H1 (cell line): ENCODE results near the gene TOP3B. TPM values are rescaled to one million over a fixed set of nuclear protein-coding genes. Genes with fewer than 3 reads are reported as not detected.
A peak's percentile ranks its signal among the peaks of the same experiment; 100 is the strongest.

ENCODE experiments used
- CTCF ChIA-PET: fragments of 300-600 bp; sonication (Branson Sonifier 250); formaldehyde crosslinking; loops from one replicate; lab custom pipeline; 2021; ENCODE audit not compliant: partially characterized antibody; lab: Charles Lee
- POLR2A ChIA-PET: fragments of 300-600 bp; sonication (Branson Sonifier 250); formaldehyde crosslinking; loops from one replicate; lab custom pipeline; 2021; ENCODE audit warnings: inconsistent platforms; ENCODE audit not compliant: partially characterized antibody; lab: Charles Lee
- DNase-seq, 2 experiments: peaks; one replicate each; pipeline versions ENCODE4 v3.0.0 to v3.0.0-alpha.2; 2010 to 2022; ENCODE audit warnings: low spot score in 2 of 2, low read depth in 1 of 2, mixed read lengths in 1 of 2
- FAIRE-seq: peaks from 2 replicates; lab custom pipeline; 2011; peaks lifted over from hg19 to GRCh38; lab: Jason Lieb, UNC
- H2AFZ ChIP-seq: 2 replicates; pipeline ENCODE4 v1.8.1; 2012; ENCODE audit warnings: low read length, inconsistent platforms
- H2AK5ac ChIP-seq: 2 replicates; pipeline ENCODE4 v1.6.1; 2013; ENCODE audit warnings: low read depth, low read length
- H2BK120ac ChIP-seq: replicated peaks from 2 replicates; pipeline ENCODE3; 2013; ENCODE audit warnings: low read depth, low read length, inconsistent platforms
- H2BK12ac ChIP-seq: 2 replicates; pipeline ENCODE4 v1.6.1; 2013; ENCODE audit warnings: low read depth, low read length
- H2BK15ac ChIP-seq: 2 replicates; pipeline ENCODE4 v1.6.1; 2013; ENCODE audit warnings: low read length
- H2BK20ac ChIP-seq: 2 replicates; pipeline ENCODE4 v1.6.1; 2013; ENCODE audit warnings: low read length
- H2BK5ac ChIP-seq: 2 replicates; pipeline ENCODE4 v1.6.1; 2013; ENCODE audit warnings: low read depth, low read length
- H3K14ac ChIP-seq: 2 replicates; pipeline ENCODE4 v1.6.1; 2013; ENCODE audit warnings: inconsistent platforms; ENCODE audit not compliant: insufficient read length
- H3K18ac ChIP-seq: 2 replicates; pipeline ENCODE4 v1.6.1; 2013; ENCODE audit warnings: low read length; ENCODE audit errors: extremely low read depth
- H3K23ac ChIP-seq: 2 replicates; pipeline ENCODE4 v1.6.1; 2013; ENCODE audit warnings: inconsistent platforms; ENCODE audit not compliant: insufficient read length
- H3K23me2 ChIP-seq: 2 replicates; pipeline ENCODE4 v1.6.1; 2013; ENCODE audit warnings: low read depth, low read length
- H3K27ac ChIP-seq: 2 replicates; pipeline ENCODE4 v1.6.1; 2011; ENCODE audit warnings: low read depth, low read length, inconsistent platforms
- H3K27me3 ChIP-seq, 4 experiments: replicated peaks in 1 of 4; 1 replicate in 1 of 4; 2 replicates in 3 of 4; pipeline versions ENCODE4 v1.6.1 to v1.8.1; 2011 to 2013; ENCODE audit warnings: low read length in 3 of 4, mild to moderate bottlenecking in 3 of 4, inconsistent platforms in 2 of 4, mixed read lengths in 2 of 4, moderate library complexity in 1 of 4; ENCODE audit not compliant: control insufficient read depth in 3 of 4, insufficient read depth in 3 of 4; ENCODE audit errors: extremely low read depth in 1 of 4
- H3K36me3 ChIP-seq, 4 experiments: 2 replicates each; pipeline versions ENCODE4 v1.6.1 to v1.8.1; 2011 to 2013; ENCODE audit warnings: mild to moderate bottlenecking in 4 of 4, low read length in 3 of 4, moderate library complexity in 2 of 4, control low read depth in 1 of 4, inconsistent platforms in 1 of 4; ENCODE audit not compliant: insufficient read depth in 4 of 4, control insufficient read depth in 2 of 4
- H3K4ac ChIP-seq: replicated peaks from 2 replicates; pipeline ENCODE3; 2013; ENCODE audit warnings: low read length, low read depth, mixed read lengths, inconsistent platforms; ENCODE audit not compliant: insufficient read length
- H3K4me1 ChIP-seq, 4 experiments: replicated peaks in 1 of 4; 1 replicate in 1 of 4; 2 replicates in 3 of 4; pipeline versions ENCODE4 v1.6.1 to v1.8.1; 2011 to 2013; ENCODE audit warnings: low read length in 3 of 4, inconsistent platforms in 2 of 4, mixed read lengths in 1 of 4; ENCODE audit not compliant: insufficient read depth in 4 of 4, control insufficient read depth in 3 of 4
- H3K4me2 ChIP-seq, 2 experiments: 2 replicates each; pipeline versions ENCODE4 v1.6.1 to v1.8.1; 2011 to 2013; ENCODE audit warnings: low read depth in 2 of 2, low read length in 2 of 2, control low read depth in 1 of 2, inconsistent platforms in 1 of 2, mild to moderate bottlenecking in 1 of 2; ENCODE audit not compliant: insufficient read depth in 1 of 2
- H3K4me3 ChIP-seq, 4 experiments: fragments of 200-600, 300-600 bp in 1 of 4; sonication (generic), shearing (Covaris generic), sonication (Bioruptor Twin) in 1 of 4; 2 replicates each; pipeline versions ENCODE4 v1.5.1 to v1.8.1; 2011 to 2016; ENCODE audit warnings: low read length in 4 of 4, low read depth in 3 of 4, control low read depth in 2 of 4, inconsistent platforms in 2 of 4, mild to moderate bottlenecking in 2 of 4, mixed read lengths in 1 of 4, moderate library complexity in 1 of 4; ENCODE audit not compliant: insufficient read depth in 2 of 4; ENCODE audit errors: extremely low read depth in 1 of 4
- H3K56ac ChIP-seq: replicated peaks from 2 replicates; pipeline ENCODE3; 2013; ENCODE audit warnings: low read depth, mild to moderate bottlenecking, mixed read lengths, low read length, inconsistent platforms; ENCODE audit not compliant: insufficient read length
- H3K79me1 ChIP-seq: 2 replicates; pipeline ENCODE4 v1.6.1; 2013; ENCODE audit warnings: low read depth, low read length, control low read depth
- H3K79me2 ChIP-seq, 2 experiments: 2 replicates each; pipeline versions ENCODE4 v1.6.1 to v1.8.1; 2012 to 2013; ENCODE audit warnings: low read length in 2 of 2, mild to moderate bottlenecking in 2 of 2, inconsistent platforms in 1 of 2; ENCODE audit not compliant: insufficient read depth in 2 of 2, control insufficient read depth in 1 of 2
- H3K9ac ChIP-seq, 4 experiments: replicated peaks in 1 of 4; 1 replicate in 1 of 4; 2 replicates in 3 of 4; pipeline versions ENCODE4 v1.6.1 to v1.8.1; 2011 to 2013; ENCODE audit warnings: low read depth in 3 of 4, low read length in 3 of 4, control low read depth in 2 of 4, mild to moderate bottlenecking in 2 of 4, moderate library complexity in 2 of 4, inconsistent platforms in 1 of 4; ENCODE audit errors: extremely low read depth in 1 of 4
- H3K9me3 ChIP-seq, 2 experiments: 2 replicates each; pipeline versions ENCODE4 v1.6.1 to v1.8.1; 2012 to 2013; ENCODE audit warnings: mild to moderate bottlenecking in 2 of 2, moderate library complexity in 2 of 2, control low read depth in 1 of 2, inconsistent platforms in 1 of 2, low read depth in 1 of 2, low read length in 1 of 2, mixed read lengths in 1 of 2; ENCODE audit not compliant: insufficient read depth in 2 of 2
- H4K20me1 ChIP-seq, 2 experiments: replicated peaks in 1 of 2; 2 replicates each; pipeline versions ENCODE3 to v1.8.1; 2011 to 2013; ENCODE audit warnings: inconsistent platforms in 2 of 2, low read length in 2 of 2, mild to moderate bottlenecking in 1 of 2; ENCODE audit not compliant: insufficient read depth in 2 of 2, control insufficient read depth in 1 of 2
- H4K5ac ChIP-seq: 2 replicates; pipeline ENCODE4 v1.6.1; 2013; ENCODE audit warnings: low read length, low read depth, mixed read lengths, inconsistent platforms; ENCODE audit not compliant: insufficient read length
- H4K8ac ChIP-seq: 2 replicates; pipeline ENCODE4 v1.8.0; 2013; ENCODE audit warnings: mild to moderate bottlenecking, moderate library complexity, low read length, inconsistent platforms; ENCODE audit not compliant: insufficient read depth; ENCODE audit errors: extremely low read depth
- H4K91ac ChIP-seq: replicated peaks from 2 replicates; pipeline ENCODE3; 2013; ENCODE audit warnings: low read length, mixed read lengths, inconsistent platforms; ENCODE audit not compliant: insufficient read length
- BCL11A ChIP-seq, 2 experiments: IDR thresholded peaks; one replicate each; pipeline ENCODE4 v1.6.1; 2011; ENCODE audit warnings: low read depth in 2 of 2, low read length in 2 of 2, mild to moderate bottlenecking in 2 of 2
- BRCA1 ChIP-seq: IDR thresholded peaks from 2 replicates; pipeline ENCODE4 v1.6.1; 2012; ENCODE audit warnings: low read depth, low read length, improper control_type of control experiment
- CBX8 ChIP-seq: fragments of 300-800, 300-1000 bp; sonication (generic); IDR thresholded peaks from 2 replicates; pipeline ENCODE4 v1.7.1; 2016; ENCODE audit warnings: low read depth, low read length, borderline replicate concordance
- GABPA ChIP-seq: IDR thresholded peaks from 2 replicates; pipeline ENCODE4 v1.6.1; 2011; ENCODE audit warnings: mild to moderate bottlenecking, low read length, moderate library complexity, borderline replicate concordance; ENCODE audit not compliant: insufficient read depth
- SAP30 ChIP-seq: fragments of 300-600 bp; sonication (generic); IDR thresholded peaks from 2 replicates; pipeline ENCODE4 v1.7.1; 2012; ENCODE audit warnings: low read length, moderate library complexity, mild to moderate bottlenecking, inconsistent platforms; ENCODE audit not compliant: insufficient read depth, insufficient replicate concordance
- SIRT6 ChIP-seq: IDR thresholded peaks from one replicate; pipeline ENCODE4 v1.7.1; 2012; ENCODE audit warnings: low read length, inconsistent platforms
- TBP ChIP-seq: IDR thresholded peaks from 2 replicates; pipeline ENCODE4 v1.6.1; 2011; ENCODE audit warnings: low read depth, low read length, improper control_type of control experiment
- WGBS, 2 experiments: shearing (Covaris generic) in 1 of 2; methylation state at CpG; one replicate each; pipeline versions ENCODE4 v1.1.6 to v1.1.7; 2013 to 2015; ENCODE audit warnings: low lambda C conversion rate in 2 of 2, mixed read lengths in 2 of 2, inconsistent platforms in 1 of 2, low coverage in 1 of 2, missing lambda C conversion rate in 1 of 2; ENCODE audit not compliant: insufficient replicate concordance in 2 of 2, insufficient coverage in 1 of 2, insufficient read length in 1 of 2; ENCODE audit errors: extremely low coverage in 1 of 2, missing lambda C conversion rate in 1 of 2; 5-methylcytosine and 5-hydroxymethylcytosine counted together
- polyA plus RNA-seq, 7 experiments: library from polyadenylated mRNA; depleted of rRNA in 3 of 7; stranded (reverse) in 5 of 7; unstranded in 2 of 7; fragments of >200 nt in 5 of 7; fragments of 200-250 nt in 2 of 7; gene quantifications; 1 replicate in 5 of 7; 2 replicates in 1 of 7; 4 replicates in 1 of 7; pipeline versions ENCODE4 v1.2.1 to v1.2.3, GENCODE V29; 2011 to 2013; ENCODE audit warnings: missing spikeins in 2 of 7, mixed read lengths in 2 of 7
- total RNA-seq: library from RNA; stranded (reverse); fragmentation: NEBNext Ultra II Directional; extraction: Animal tissue kit (Norgen Biotek cat#: 25700); gene quantifications from 2 replicates; pipeline ENCODE4 v1.2.1, GENCODE V29; 2021
- TF ChIP-seq, protein P1 (sequence below), 3 experiments: IDR thresholded peaks; 1 replicate in 2 of 3; 2 replicates in 1 of 3; pipeline versions ENCODE4 v1.5.1 to v1.6.1; 2011; ENCODE audit warnings: low read length in 3 of 3, mild to moderate bottlenecking in 3 of 3, inconsistent platforms in 2 of 3, low read depth in 1 of 3, moderate library complexity in 1 of 3; ENCODE audit not compliant: insufficient read depth in 1 of 3; ENCODE audit errors: control extremely low read depth in 1 of 3

The TOP3B gene
- total and polyA plus RNA-seq, 2 of the 8 experiments (the other 6 are each of a cell fraction or from before 2014, with no cell fraction given) = 30.4 to 52.8 TPM

DNA sequence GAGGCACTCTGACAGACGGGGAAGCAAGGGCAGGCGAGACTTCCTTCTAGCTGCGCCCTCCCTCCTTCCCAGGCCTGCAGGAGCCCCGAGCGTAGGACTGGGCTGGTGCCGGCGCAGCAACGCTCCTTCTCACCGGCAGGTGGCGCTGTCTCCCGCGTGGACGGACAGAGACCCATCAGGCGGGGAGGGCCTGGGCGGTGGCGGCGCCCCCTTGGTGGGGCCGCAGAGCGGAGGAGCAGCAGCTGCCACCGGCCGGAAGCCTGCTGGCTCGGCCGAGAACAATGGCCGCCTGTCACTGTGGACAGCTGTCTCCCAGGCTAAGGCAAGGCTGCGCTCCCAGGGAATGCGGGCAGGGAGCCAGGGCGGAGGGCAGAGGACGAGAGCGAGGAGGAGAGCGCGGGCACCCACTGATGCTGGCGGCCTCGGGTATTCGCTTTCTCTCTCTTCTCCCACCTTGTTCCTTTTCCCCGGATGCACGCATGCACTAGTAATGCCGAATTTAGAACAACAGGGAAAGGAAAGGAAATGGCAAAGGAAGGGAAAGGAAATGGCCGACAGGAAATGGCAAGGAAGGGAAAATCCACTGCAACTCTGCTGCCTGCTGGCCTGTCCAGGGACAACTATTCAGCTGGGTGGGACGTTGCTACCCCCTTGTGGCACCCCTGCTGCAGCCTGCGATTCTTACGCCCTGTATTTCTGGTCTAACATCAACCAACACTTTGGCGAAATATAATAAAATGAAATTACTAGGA is 44.3 kb downstream of the TOP3B start:
- H2BK15ac ChIP-seq = no peak overlapping the region; the same call in 1 of the 2 replicates
- H4K20me1 ChIP-seq = peaks cover 0 to 2% of the 10 kb centered on the region in 2 experiments
- H3K79me1 ChIP-seq = no peaks in the 10 kb centered on the region
- H2BK20ac ChIP-seq = no peak overlapping the region
- H3K27ac ChIP-seq = peak overlapping the region; percentile 53; the same call in 1 of the 2 replicates
- H2BK120ac ChIP-seq = no peak overlapping the region
- POLR2A ChIA-PET = interaction anchor here (0.6 to 1.9 kb wide), 11 partner anchors 13 to 272 kb away, joined by 3 to 8 read pairs (median 4); partner anchors contain the start of genes MAPK1, PPIL2, PPM1F and YPEL1
- no peaks in the 10 kb centered on the region for H3K36me3 ChIP-seq
- peak overlapping the region; percentile 81; the same call in 1 of the 2 replicates for H2BK5ac ChIP-seq
- H3K27me3 ChIP-seq = no peaks in the 10 kb centered on the region
- WGBS, 2 experiments = 8% methylated on average over 34 of the region's 42 CpGs; no CpG with 5 or more reads in 1 of the 2 experiments
- no peaks in the 10 kb centered on the region for H3K23me2 ChIP-seq
- H3K18ac ChIP-seq = peak overlapping the region; percentile 95
- CTCF ChIA-PET = interaction anchor here (0.5 to 7.4 kb wide), 27 partner anchors 10 to 245 kb away, joined by 3 to 60 read pairs (median 4); partner anchors contain the start of gene PPM1F
- no peak overlapping the region for H3K23ac ChIP-seq
- H3K4me3 ChIP-seq = peak overlapping the region; percentile 19 to 78 (median 60)
- H4K91ac ChIP-seq = peak overlapping the region; percentile 47
- no peaks in the 10 kb centered on the region for H3K9me3 ChIP-seq
- no peak overlapping the region for H4K8ac ChIP-seq
- H3K4me1 ChIP-seq = peaks cover 0 to 7% (median under 1%) of the 10 kb centered on the region in 4 experiments; a peak in 4 of 7 replicates
- H3K4ac ChIP-seq = no peak overlapping the region
- H2AFZ ChIP-seq = peak overlapping the region; percentile 97
- no peaks in the 10 kb centered on the region for H3K79me2 ChIP-seq
- FAIRE-seq = peak; percentile 69
- H3K9ac ChIP-seq = peak overlapping the region in 3 of 4 experiments; percentile 1 to 84 (median 59); a peak in 4 of 7 replicates
- H2BK12ac ChIP-seq = no peak overlapping the region
- peak overlapping the region in 1 of 2 experiments; percentile 87; a peak in 3 of 4 replicates for H3K4me2 ChIP-seq
- H4K5ac ChIP-seq = peak overlapping the region; percentile 32
- no peak overlapping the region for H3K56ac ChIP-seq
- H3K14ac ChIP-seq = no peak overlapping the region
- DNase-seq = peak; percentile 75 to 99
- no peak overlapping the region for H2AK5ac ChIP-seq
- no peak for TF ChIP-seq BRCA1
- TF ChIP-seq SAP30 = peak; percentile 57
- TF ChIP-seq, protein P1, sequence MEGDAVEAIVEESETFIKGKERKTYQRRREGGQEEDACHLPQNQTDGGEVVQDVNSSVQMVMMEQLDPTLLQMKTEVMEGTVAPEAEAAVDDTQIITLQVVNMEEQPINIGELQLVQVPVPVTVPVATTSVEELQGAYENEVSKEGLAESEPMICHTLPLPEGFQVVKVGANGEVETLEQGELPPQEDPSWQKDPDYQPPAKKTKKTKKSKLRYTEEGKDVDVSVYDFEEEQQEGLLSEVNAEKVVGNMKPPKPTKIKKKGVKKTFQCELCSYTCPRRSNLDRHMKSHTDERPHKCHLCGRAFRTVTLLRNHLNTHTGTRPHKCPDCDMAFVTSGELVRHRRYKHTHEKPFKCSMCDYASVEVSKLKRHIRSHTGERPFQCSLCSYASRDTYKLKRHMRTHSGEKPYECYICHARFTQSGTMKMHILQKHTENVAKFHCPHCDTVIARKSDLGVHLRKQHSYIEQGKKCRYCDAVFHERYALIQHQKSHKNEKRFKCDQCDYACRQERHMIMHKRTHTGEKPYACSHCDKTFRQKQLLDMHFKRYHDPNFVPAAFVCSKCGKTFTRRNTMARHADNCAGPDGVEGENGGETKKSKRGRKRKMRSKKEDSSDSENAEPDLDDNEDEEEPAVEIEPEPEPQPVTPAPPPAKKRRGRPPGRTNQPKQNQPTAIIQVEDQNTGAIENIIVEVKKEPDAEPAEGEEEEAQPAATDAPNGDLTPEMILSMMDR (IDR thresholded peaks at IDR 0.05; ENCODE audit: control extremely low read depth in 1 of 3, insufficient read depth in 1 of 3, low read depth in 1 of 3, low read length in 3 of 3) = peak; percentile 99
- TF ChIP-seq SIRT6 = no peak
- no peak for TF ChIP-seq CBX8
- 0 out of 2 replicates have a peak, but pooled peaks have one; percentile 15 for TF ChIP-seq TBP
- TF ChIP-seq BCL11A (IDR thresholded peaks at IDR 0.05; ENCODE audit: low read depth in 2 of 2, low read length in 2 of 2) = no peak
- peak; percentile 51; the same call in 1 of the 2 replicates for TF ChIP-seq GABPA
